Stimulated activated CD4-positive, alpha-beta T cell treated with anti-CD3 and anti-CD28 coated beads, Interleukin-4, amount 100 ng/mL, for 48 hours (primary cell): ENCODE data around the gene SEMA4D.

ENCODE experiments used
- DNase-seq, 2 donors: peaks; one replicate each; pipeline ENCODE4 v3.0.0-alpha.2; 2020; ENCODE audit warnings: low read depth in 2 of 2

Gene SEMA4D

GRCh38 chr9:89446261-89446960 is 51.5 kb downstream of the SEMA4D start:
- no peak for DNase-seq

DNA sequence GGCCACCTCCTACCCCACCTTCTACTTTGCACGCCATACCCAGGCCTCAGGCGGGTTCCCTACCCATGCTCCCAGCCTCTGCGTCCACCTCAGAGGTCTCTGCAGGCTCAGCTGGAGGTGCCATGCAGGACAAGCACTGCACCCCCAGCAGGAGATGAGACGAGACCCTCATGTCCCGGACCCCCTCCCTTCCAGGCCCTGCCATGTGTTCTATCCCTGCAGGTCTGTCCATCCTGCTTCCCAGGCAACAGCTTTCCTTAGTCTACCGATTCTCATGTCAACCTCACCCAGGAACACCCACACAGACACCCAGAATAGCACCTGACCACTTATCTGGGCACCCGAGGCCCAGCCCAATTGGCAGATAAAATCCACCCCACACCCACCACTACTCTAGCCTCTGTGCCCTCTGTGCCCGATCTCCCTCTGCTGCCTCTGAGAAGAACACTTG is 52.1 kb downstream of the SEMA4D start:
- no peak for DNase-seq

DNA sequence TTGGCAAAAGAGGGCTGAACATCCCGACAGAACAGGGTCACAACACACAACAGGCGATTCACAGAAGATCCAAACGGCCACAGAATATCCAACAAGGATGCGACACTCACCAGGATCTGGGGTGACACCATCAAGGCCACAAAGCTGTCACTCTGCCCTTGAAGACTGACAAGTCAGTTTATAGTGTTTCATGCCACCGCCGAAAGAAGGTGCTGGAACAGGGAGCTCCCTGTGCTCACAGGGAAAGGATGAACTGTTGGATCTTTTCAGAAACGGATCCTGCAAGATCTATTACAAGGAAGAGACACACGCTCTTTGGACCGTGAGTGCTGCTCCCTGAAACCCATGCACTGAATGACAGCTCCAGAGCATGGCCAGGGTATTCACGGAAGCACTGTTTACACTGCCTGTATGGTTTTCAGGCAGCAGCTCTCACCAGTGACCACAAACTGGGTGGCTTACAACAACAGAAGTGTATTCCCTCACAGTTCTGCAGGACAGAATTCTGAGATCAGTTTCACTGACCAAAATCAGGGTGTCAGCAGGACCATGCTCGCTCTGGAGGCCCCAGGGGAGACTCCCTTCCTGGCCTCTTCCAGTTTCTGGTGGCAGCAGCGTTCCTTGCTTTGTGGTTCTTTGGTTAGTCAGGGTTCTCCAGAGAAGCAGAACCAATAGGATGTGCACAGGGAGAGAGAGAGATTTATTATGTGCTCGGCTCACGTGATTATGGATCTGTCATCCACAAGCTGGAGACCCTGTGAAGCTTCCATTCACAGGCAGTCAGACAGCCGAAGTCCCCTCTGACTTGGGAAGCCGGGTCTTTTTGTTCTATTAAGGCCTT is 52.8 kb downstream of the SEMA4D start:
- no peak for DNase-seq

DNA sequence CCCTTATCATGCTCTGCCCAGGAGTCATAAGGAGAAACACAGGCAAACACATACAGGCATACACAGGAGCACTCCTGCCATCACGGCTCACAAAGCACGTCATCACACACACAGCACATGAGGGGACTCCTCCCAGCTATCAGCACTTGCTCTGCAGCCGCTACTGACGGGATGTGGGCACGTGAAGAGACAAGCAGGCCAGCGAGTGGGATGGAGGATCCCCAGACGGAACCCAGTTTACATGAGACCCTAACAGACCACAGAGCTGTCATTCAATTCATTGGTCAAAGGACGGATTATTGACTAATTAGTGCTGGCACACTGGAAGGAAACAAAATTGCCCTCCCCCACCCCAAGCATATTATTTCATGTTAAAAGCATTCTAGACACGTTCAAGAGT is 53.6 kb downstream of the SEMA4D start:
- DNase-seq = no peak

- no peak for DNase-seq
Measured at GRCh38 chr9:89442981-89443814, 54.7 kb downstream of the SEMA4D start.

- no peak for DNase-seq
Measured at GRCh38 chr9:89442501-89442978, 55.4 kb downstream of the SEMA4D start.

DNA sequence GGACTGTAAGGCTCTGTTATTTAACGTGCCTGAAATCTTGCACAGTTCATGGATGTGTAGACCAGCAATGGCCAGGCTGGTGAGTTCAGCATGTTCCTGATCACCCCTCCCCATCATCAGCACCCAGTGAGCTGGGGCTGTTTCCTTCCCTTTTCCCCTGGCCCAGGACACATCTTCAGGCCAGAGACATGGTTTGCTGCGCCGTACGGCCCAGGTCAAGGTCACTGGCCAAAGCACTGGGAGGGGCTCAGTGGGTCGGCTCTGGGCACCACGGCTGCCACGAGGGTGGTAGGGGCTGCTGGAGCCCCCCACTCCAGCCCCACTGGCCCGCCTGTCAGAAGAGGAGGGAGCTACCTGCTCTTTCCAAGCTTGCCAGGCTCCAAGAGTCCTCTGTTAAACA is 55.9 kb downstream of the SEMA4D start:
- no peak for DNase-seq

DNA sequence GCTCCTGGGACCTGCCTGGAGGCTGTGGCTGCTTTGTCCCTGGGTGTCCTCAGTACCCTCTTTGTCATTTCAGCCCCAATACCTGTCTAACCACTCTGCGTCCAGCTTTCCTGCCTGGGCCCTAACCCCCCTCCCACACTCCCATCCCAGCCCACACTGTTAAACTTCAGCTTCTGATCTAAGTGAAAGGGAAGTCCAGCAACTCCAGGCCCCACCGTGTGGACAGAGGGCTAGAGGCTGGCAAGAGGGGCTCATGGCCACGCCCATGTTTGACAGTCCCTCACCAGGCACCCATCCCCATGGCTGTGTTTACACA is 56.3 kb downstream of the SEMA4D start:
- no peak for DNase-seq

DNA sequence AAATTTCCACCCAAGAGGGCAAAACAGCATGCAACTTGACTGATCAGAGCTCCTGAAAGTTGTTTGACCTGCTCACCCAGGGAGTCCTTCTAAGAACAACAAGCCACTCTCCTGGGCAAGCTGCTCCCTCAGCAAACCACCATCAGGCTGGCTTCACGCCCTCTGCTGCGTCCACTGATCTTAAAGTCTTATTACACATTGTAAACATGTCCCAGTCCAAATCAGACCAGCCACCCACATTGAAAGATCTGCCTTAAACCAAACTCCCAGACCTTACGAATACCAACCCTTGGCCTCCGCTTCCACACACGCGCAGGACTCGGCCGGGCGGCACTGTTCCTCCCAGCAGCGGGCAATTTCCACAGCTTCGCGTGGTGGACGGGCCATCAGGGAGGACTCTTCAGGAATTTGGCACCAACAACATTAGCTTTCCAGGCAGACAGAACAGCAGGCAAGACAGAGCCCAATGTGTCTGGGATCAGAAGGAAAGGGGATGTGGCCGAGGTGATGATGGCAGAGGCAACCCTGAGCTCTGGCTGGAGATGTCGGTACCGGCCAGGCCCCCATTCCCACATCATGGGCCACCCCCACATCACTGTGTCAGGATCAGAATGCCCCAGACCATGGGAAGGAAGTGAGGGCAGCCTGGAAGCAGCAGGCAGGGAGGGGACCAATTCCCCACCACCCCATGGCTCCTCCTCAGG is 56.8 kb downstream of the SEMA4D start:
- DNase-seq = no peak

DNA sequence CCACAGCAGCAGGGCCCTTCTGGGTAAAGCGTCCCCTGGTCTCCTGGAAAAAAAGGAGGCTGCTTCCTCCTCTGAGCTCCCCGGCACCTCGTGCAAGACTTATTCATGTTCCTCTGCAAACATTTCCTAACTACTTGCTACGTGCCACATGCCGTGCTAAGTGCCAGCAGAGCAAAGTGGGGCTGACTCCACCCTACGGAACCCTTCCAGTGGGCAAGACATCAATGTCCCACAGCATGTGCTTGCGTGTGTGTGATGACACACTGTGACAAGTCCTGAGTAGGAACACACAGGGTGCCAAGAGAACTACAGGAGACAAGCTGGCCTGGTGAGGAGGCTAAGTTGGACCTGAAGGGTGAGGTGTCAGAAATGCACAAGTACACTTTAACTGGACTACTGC is 57.4 kb downstream of the SEMA4D start:
- no peak for DNase-seq

- no peak for DNase-seq
Measured at GRCh38 chr9:89440046-89440445, 57.9 kb downstream of the SEMA4D start.

DNA sequence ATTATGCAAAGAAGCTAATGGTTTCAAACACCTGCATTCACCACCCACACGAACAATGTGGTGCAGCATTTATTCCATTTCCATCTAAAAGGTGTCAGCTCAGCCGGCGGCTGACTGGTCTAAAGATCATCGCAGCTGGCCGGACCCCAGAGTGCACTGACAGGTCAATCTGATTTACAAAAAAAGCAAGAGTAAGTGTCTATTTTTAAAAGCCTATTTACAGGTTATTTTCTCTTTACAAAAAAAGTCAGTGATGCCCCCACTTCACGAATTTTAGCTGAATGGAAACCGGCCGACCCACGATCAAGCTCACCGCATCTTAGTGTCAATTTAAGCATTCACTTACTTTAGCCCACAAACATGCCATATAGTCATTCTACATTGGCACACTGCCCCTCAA is 58.3 kb downstream of the SEMA4D start:
- no peak for DNase-seq

DNA sequence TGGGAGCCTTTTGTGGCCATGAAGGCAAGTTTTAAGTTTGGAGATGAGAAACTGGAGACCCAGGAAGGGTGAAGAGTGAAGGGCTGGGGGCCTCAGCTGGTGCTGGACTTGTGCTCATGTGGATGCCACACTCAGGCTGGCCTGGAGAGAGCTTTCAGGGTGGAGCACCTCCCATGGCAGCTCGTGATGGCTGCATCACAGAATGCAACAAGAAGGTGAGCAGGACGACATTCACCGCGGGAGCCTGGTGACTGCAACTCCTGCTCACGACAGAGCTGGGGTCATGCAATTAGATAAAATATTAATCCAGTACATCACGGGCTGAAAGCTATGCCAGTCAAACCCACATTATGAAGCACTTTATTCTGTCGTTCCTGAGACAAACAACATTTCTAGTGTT is 59.7 kb downstream of the SEMA4D start:
- DNase-seq = no peak

- no peak for DNase-seq
Measured at GRCh38 chr9:89437772-89438171, 60.1 kb downstream of the SEMA4D start.

GRCh38 chr9:89436963-89437625 is 60.8 kb downstream of the SEMA4D start:
- no peak for DNase-seq

DNA sequence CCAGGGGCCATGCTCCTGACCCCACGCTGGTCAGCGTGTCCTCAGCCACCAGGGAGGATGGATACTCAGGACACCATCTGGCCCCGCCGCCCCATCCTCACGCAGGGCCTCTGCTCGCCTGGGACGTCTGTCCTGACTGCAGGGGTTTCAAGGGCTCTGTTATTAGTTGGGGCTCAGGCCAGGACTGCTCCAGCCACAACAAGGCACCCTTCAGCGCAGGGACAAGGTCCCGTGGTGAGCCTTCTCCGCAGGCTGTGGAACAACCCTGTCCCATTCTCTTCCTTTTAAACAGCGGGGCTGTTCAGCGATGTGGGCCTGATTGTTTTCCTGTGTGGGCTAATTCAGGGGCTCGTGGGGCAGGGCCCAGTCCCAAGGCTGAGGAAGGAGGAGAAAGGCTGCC is 61.6 kb downstream of the SEMA4D start:
- DNase-seq = no peak

DNA sequence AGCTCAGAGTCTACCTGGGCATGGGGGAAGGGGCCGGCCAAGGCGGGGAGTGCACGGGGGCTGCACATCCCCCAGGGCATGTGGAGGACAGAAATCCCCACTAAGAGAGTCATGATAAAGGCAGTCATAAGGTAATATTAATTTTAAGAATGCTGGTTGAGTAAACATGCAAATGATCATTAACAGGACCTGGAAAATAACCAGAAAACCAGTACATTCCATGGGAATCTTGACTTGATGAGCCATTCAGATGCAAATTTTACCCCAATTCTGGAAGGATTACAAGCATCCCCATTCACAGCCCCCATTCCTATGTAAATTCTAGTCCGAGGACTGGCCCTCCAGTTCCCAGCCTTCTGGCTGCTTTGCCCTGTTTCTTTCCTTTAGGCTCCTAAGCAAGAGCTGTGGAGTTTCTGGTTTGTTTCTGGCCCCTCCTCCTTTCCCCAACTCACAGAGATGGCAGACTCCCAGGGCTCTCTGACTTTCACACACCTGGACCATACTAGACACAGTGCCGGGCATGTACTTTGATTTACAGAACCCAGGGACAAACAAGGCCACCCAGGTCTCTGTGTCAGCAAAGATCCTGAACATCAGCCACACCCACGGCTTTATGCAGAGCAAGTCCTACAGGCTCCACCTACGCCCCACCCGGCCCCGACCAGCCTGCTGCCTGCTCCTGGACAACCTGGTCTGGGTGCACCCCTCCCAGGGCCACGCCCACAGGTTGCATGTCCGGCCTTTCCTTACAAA is 62.7 kb downstream of the SEMA4D start:
- no peak for DNase-seq

- DNase-seq = no peak
Measured at GRCh38 chr9:89434636-89435035, 63.3 kb downstream of the SEMA4D start.

- no peak for DNase-seq
Measured at GRCh38 chr9:89433826-89434225, 64.1 kb downstream of the SEMA4D start.

GRCh38 chr9:89432986-89433530 is 64.9 kb downstream of the SEMA4D start:
- no peak for DNase-seq
